Trophoblast cell (in vitro differentiated cells and primary cell): Measurements from ENCODE around the gene TP53BP2.

ENCODE experiments used
- DNase-seq, 2 donors: peaks; one replicate each; pipeline ENCODE4 v3.0.0-alpha.2; 2016
- H2AFZ ChIP-seq: 2 replicates; pipeline ENCODE4 v1.6.1; 2013; ENCODE audit warnings: low read length, moderate library complexity, mild to moderate bottlenecking; ENCODE audit not compliant: insufficient read depth, poor library complexity
- H2AK5ac ChIP-seq: 2 replicates; pipeline ENCODE4 v1.6.1; 2013; ENCODE audit warnings: mild to moderate bottlenecking, low read length
- H2BK120ac ChIP-seq: 2 replicates; pipeline ENCODE4 v1.6.1; 2013; ENCODE audit warnings: low read length, mild to moderate bottlenecking, moderate library complexity; ENCODE audit not compliant: insufficient read depth, poor library complexity
- H2BK12ac ChIP-seq: 2 replicates; pipeline ENCODE4 v1.6.1; 2013; ENCODE audit warnings: mild to moderate bottlenecking, low read length, moderate library complexity
- H2BK5ac ChIP-seq: 2 replicates; pipeline ENCODE4 v1.6.1; 2013; ENCODE audit warnings: low read length, low read depth, moderate library complexity, mild to moderate bottlenecking; ENCODE audit not compliant: poor library complexity
- H3K14ac ChIP-seq: 2 replicates; pipeline ENCODE4 v1.6.1; 2013; ENCODE audit warnings: mild to moderate bottlenecking, low read length
- H3K18ac ChIP-seq: 2 replicates; pipeline ENCODE4 v1.6.1; 2013; ENCODE audit warnings: mild to moderate bottlenecking, low read length
- H3K23ac ChIP-seq: 2 replicates; pipeline ENCODE4 v1.6.1; 2013; ENCODE audit warnings: low read length
- H3K27ac ChIP-seq: 2 replicates; pipeline ENCODE4 v1.5.1; 2013; ENCODE audit warnings: low read depth, mild to moderate bottlenecking, inconsistent platforms, low read length, moderate library complexity
- H3K27me3 ChIP-seq: 2 replicates; pipeline ENCODE4 v1.6.1; 2013; ENCODE audit warnings: inconsistent platforms, mild to moderate bottlenecking, low read length, moderate library complexity; ENCODE audit not compliant: insufficient read depth
- H3K36me3 ChIP-seq, 2 experiments: 1 replicate in 1 of 2; 2 replicates in 1 of 2; pipeline ENCODE4 v1.6.1; 2013; ENCODE audit warnings: low read length in 2 of 2, mild to moderate bottlenecking in 2 of 2, moderate library complexity in 1 of 2; ENCODE audit not compliant: insufficient read depth in 2 of 2, control insufficient read depth in 1 of 2
- H3K4ac ChIP-seq: 2 replicates; pipeline ENCODE4 v1.6.1; 2013; ENCODE audit warnings: low read depth, mild to moderate bottlenecking, low read length, moderate library complexity
- H3K4me1 ChIP-seq, 2 experiments: 1 replicate in 1 of 2; 2 replicates in 1 of 2; pipeline ENCODE4 v1.6.1; 2013; ENCODE audit warnings: low read length in 2 of 2, mild to moderate bottlenecking in 2 of 2, moderate library complexity in 1 of 2; ENCODE audit not compliant: insufficient read depth in 2 of 2, control insufficient read depth in 1 of 2
- H3K4me2 ChIP-seq: 2 replicates; pipeline ENCODE4 v1.6.1; 2013; ENCODE audit warnings: inconsistent platforms, mild to moderate bottlenecking, low read length, moderate library complexity
- H3K4me3 ChIP-seq: 2 replicates; pipeline ENCODE4 v1.5.1; 2013; ENCODE audit warnings: mild to moderate bottlenecking, low read depth, low read length, inconsistent platforms
- H3K79me1 ChIP-seq: one replicate; pipeline ENCODE4 v1.6.1; 2013; ENCODE audit warnings: low read length
- H3K79me2 ChIP-seq: 2 replicates; pipeline ENCODE4 v1.6.1; 2013; ENCODE audit warnings: low read length, mild to moderate bottlenecking; ENCODE audit not compliant: control insufficient read depth, insufficient read depth, poor library complexity
- H3K9ac ChIP-seq: 2 replicates; pipeline ENCODE4 v1.6.1; 2013; ENCODE audit warnings: mild to moderate bottlenecking, low read length
- H3K9me3 ChIP-seq: 2 replicates; pipeline ENCODE4 v1.6.1; 2013; ENCODE audit warnings: low read depth, mild to moderate bottlenecking, control low read depth, inconsistent platforms, low read length; ENCODE audit not compliant: insufficient read depth
- H4K12ac ChIP-seq: 2 replicates; pipeline ENCODE4 v1.6.1; 2013; ENCODE audit warnings: low read depth, mild to moderate bottlenecking, low read length, moderate library complexity
- H4K8ac ChIP-seq: 2 replicates; pipeline ENCODE4 v1.6.1; 2013; ENCODE audit warnings: low read depth, mild to moderate bottlenecking, low read length, moderate library complexity
- H4K91ac ChIP-seq: one replicate; pipeline ENCODE4 v1.6.1; 2013; ENCODE audit warnings: low read depth, mild to moderate bottlenecking, low read length, moderate library complexity
- WGBS: extraction: QIAGEN DNeasy Blood & Tissue Kit; methylation state at CpG from one replicate; pipeline ENCODE4 v1.1.7; 2013; ENCODE audit warnings: missing lambda C conversion rate; ENCODE audit not compliant: insufficient read length, insufficient coverage; ENCODE audit errors: extremely low coverage; 5-methylcytosine and 5-hydroxymethylcytosine counted together

The TP53BP2 gene

DNA sequence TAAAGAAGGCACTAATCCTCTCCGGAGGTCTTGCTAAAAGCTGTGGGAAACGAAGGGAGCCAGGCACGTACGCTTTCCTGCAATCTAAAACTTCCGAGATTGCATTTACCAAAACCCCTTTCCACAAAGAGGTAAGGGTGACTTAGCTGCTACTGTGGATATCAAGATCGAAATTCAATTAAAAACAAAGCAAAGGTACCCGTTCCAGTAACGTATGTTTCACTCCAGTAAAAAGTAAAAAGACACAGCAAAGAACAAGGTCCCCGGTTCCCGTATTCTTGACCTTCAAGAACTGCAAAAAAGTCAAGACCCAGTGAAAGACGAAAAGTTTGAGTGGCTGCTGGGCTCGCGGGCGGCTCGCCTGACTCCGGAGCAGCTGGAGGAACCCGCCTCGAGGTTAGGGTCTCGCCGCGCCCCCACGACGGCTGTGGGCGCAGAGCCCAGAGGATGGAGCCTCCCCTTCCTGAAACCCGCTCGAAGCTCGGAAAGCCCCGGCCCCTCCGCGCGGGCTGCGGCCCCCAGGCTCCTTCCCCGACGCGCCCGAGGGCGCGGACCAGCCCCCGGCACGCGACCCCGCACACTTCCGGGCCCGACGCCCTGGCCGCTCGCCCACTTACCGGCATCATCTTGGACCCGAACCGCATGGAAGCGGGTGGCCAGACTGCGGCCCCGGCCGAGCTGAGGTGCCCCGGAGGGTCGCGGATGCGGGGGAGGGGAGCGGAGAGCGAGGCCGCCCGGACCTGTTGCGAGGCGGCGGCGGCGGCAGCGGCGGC is 524 bp downstream of the TP53BP2 start:
- peak overlapping the region; percentile 97 for H2AK5ac ChIP-seq
- H3K23ac ChIP-seq, result no peak overlapping the region
- H3K18ac ChIP-seq, result peak overlapping the region; percentile 100
- H3K36me3 ChIP-seq, result no peaks in the 10 kb centered on the region
- peak overlapping the region; percentile 74 for H2BK120ac ChIP-seq
- H3K79me2 ChIP-seq, result peaks cover 25% of the 10 kb centered on the region
- peak overlapping the region; percentile 73 for H4K12ac ChIP-seq
- peak overlapping the region; percentile 98 for H2BK5ac ChIP-seq
- H3K9me3 ChIP-seq, result no peaks in the 10 kb centered on the region
- peak overlapping the region; percentile 94 for H3K4me3 ChIP-seq
- peak overlapping the region; percentile 96 for H3K14ac ChIP-seq
- peak overlapping the region; percentile 64 for H3K4me2 ChIP-seq
- DNase-seq, result peak; percentile 34 to 54
- peak overlapping the region; percentile 92 for H4K8ac ChIP-seq
- peaks cover 0 to 3% of the 10 kb centered on the region in 2 experiments for H3K4me1 ChIP-seq
- H3K79me1 ChIP-seq, result peaks cover 17% of the 10 kb centered on the region
- H3K27ac ChIP-seq, result peak overlapping the region; percentile 96
- peak overlapping the region; percentile 99 for H4K91ac ChIP-seq
- no peaks in the 10 kb centered on the region for H3K27me3 ChIP-seq
- peak overlapping the region; percentile 88 for H3K9ac ChIP-seq
- H2AFZ ChIP-seq, result peak overlapping the region; percentile 94
- peak overlapping the region; percentile 99 for H3K4ac ChIP-seq
- WGBS, result no CpG with 5 or more reads among the region's 69 CpGs
- peak overlapping the region; percentile 35 for H2BK12ac ChIP-seq

GRCh38 chr1:223844787-223845036 is 1.0 kb downstream of the TP53BP2 start:
- Histone ChIP-seq H3K4me3 (peak overlapping the region; percentile 94), H3K36me3 (peaks cover 0 to under 1% of the 10 kb centered on the region in 2 experiments), H3K79me1 (peaks cover 17% of the 10 kb centered on the region), H3K18ac (peak overlapping the region; percentile 76), H3K23ac (no peak overlapping the region), H2BK12ac (peak overlapping the region; percentile 35), H3K9me3 (no peaks in the 10 kb centered on the region), H2BK120ac (peak overlapping the region; percentile 49), H3K27me3 (no peaks in the 10 kb centered on the region), H3K4ac (peak overlapping the region; percentile 99), H3K9ac (peak overlapping the region; percentile 88), H3K14ac (peak overlapping the region; percentile 92), H2AFZ (no peak overlapping the region), H2BK5ac (peak overlapping the region; percentile 98), H3K27ac (peak overlapping the region; percentile 96), H2AK5ac (peak overlapping the region; percentile 54), H3K79me2 (peaks cover 26% of the 10 kb centered on the region), H4K12ac (peak overlapping the region; percentile 7), H4K91ac (peak overlapping the region; percentile 56), H3K4me1 (peaks cover 0 to 1% of the 10 kb centered on the region in 2 experiments), H3K4me2 (peak overlapping the region; percentile 64), H4K8ac (peak overlapping the region; percentile 56)
- peak; percentile 16 to 46 for DNase-seq
- WGBS, result no CpG with 5 or more reads among the region's 9 CpGs

DNA sequence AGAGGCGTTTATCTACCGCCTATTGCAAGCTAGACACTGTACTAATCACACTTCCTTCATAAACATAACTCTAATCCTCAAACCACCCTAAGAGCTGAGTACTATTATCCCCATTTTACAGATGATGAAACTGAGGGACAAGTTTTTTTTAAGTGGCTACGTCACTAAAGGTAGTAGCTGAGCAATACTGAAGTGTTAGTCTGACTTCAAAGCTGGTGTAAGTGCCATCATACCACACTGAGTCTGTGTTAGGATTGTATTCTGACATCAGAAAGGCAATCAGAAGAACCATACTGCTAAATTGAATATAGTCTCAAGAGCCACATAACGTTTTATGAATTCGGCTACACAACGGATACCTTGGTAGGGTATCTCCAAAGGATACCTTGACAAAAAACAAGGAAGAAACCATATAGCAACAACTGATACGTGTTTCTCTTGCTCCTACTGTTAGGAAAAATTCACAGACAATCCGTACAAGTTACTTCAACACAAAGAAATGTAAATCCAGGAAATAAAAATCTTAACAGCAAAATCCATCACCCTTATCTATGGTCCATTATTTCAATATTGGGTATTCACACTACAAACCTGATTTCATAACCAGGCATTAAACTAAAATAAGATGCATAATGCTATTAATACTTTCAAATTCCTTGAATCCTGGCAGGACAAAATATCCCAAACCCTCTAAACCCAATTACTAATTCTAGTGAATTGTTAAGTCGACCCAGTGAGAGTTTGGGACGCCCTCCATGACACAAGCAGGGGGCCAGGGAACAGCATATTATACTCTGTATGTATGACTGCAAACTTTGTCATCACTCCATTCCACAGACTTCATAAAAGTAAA is 1.6 kb downstream of the TP53BP2 start:
- H3K4me3 ChIP-seq, result peak overlapping the region; percentile 94
- peaks cover 0 to 2% of the 10 kb centered on the region in 2 experiments for H3K4me1 ChIP-seq
- WGBS, result no CpG with 5 or more reads among the region's 10 CpGs

DNA sequence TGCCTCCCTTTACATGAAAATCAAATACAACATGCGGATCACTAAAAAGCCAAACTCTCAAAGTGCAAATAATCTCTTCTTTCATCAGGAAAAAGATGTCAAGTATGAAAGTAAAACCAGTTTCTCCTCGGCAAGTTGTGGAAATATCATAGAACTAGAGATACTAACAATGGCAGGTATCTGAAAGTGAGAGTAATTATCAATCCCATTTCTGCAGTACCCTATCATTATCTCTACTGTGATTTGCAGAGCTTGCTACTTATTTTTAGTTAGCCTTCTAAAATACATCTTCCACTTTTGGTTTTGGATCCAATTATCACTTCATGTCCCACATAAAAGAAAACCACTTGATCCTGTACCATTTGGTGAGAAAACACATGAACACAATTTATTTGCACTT is 3.0 kb downstream of the TP53BP2 start:
- H3K79me1 ChIP-seq, result peaks cover 17% of the 10 kb centered on the region
- no peak overlapping the region for H3K18ac ChIP-seq
- H2AFZ ChIP-seq, result no peak overlapping the region
- H2BK5ac ChIP-seq, result no peak overlapping the region
- no peak overlapping the region for H3K4me3 ChIP-seq
- no peak overlapping the region for H2BK12ac ChIP-seq
- peaks cover 3 to 7% of the 10 kb centered on the region in 2 experiments for H3K4me1 ChIP-seq
- H3K79me2 ChIP-seq, result peaks cover 36% of the 10 kb centered on the region
- H4K8ac ChIP-seq, result no peak overlapping the region
- H3K9me3 ChIP-seq, result no peaks in the 10 kb centered on the region
- H4K91ac ChIP-seq, result no peak overlapping the region
- no peak overlapping the region for H3K4me2 ChIP-seq
- no peak overlapping the region for H3K4ac ChIP-seq
- DNase-seq, result peak in 1 of 2 donors; percentile 61
- no CpG with 5 or more reads among the region's 2 CpGs for WGBS
- H4K12ac ChIP-seq, result no peak overlapping the region
- H3K14ac ChIP-seq, result no peak overlapping the region
- no peak overlapping the region for H2BK120ac ChIP-seq
- no peak overlapping the region for H2AK5ac ChIP-seq
- no peak overlapping the region for H3K23ac ChIP-seq
- no peak overlapping the region for H3K9ac ChIP-seq
- H3K27ac ChIP-seq, result no peak overlapping the region
- no peaks in the 10 kb centered on the region for H3K27me3 ChIP-seq
- peaks cover 0 to 3% of the 10 kb centered on the region in 2 experiments for H3K36me3 ChIP-seq

More for the DNA sequence above, 1.6 kb downstream of the TP53BP2 start:
- Histone ChIP-seq H4K91ac (no peak overlapping the region), H2AFZ (no peak overlapping the region), H3K9me3 (no peaks in the 10 kb centered on the region), H3K9ac (peak overlapping the region; percentile 88), H3K4me2 (peak overlapping the region; percentile 68), H3K18ac (no peak overlapping the region), H2AK5ac (no peak overlapping the region), H2BK5ac (peak overlapping the region; percentile 98), H3K27me3 (no peaks in the 10 kb centered on the region), H3K23ac (peak overlapping the region; percentile 13), H3K36me3 (peaks cover 0 to 3% of the 10 kb centered on the region in 2 experiments), H4K12ac (no peak overlapping the region), H2BK120ac (no peak overlapping the region), H2BK12ac (no peak overlapping the region), H3K79me2 (peaks cover 29% of the 10 kb centered on the region), H3K27ac (peak overlapping the region; percentile 96), H3K14ac (no peak overlapping the region), H3K79me1 (peaks cover 17% of the 10 kb centered on the region), H3K4ac (peak overlapping the region; percentile 99), H4K8ac (peak overlapping the region; percentile 56)
- no peak for DNase-seq
